MM.1S (cell line): ENCODE data around the gene MARK3.
A peak's percentile ranks its signal among the peaks of the same experiment; 100 is the strongest.
"Not testable (repeated sequence)": the region's sequence is repeated elsewhere in the genome, so short reads cannot be mapped to it uniquely, and the experiment has no call there.

Experiments
- DNase-seq: peaks from one replicate; pipeline ENCODE4 v3.0.0-alpha.2; 2015
- H2AFZ ChIP-seq: fragments of 300-600 bp; sonication (generic); 2 replicates; pipeline ENCODE4 v1.6.0; 2016; ENCODE audit warnings: antibody characterized with exemption, low read length
- H3F3A ChIP-seq: fragments of 300-600 bp; sonication (generic); 2 replicates; pipeline ENCODE4 v1.6.1; 2016; ENCODE audit warnings: mild to moderate bottlenecking, antibody characterized with exemption, low read length, moderate library complexity, mixed read lengths; ENCODE audit not compliant: insufficient read depth
- H3K27ac ChIP-seq: fragments of 300-600 bp; sonication (generic); 2 replicates; pipeline ENCODE4 v1.5.1; 2016; ENCODE audit warnings: mild to moderate bottlenecking, low read length
- H3K27me3 ChIP-seq: fragments of 300-600 bp; sonication (generic); replicated peaks from 2 replicates; pipeline ENCODE4 v1.6.0; 2016; ENCODE audit warnings: low read length; ENCODE audit not compliant: insufficient read depth
- H3K36me3 ChIP-seq: fragments of 300-600 bp; sonication (generic); replicated peaks from 2 replicates; pipeline ENCODE4 v1.6.1; 2016; ENCODE audit warnings: mild to moderate bottlenecking, low read length, mixed read lengths; ENCODE audit not compliant: insufficient read depth
- H3K4me1 ChIP-seq: fragments of 300-600 bp; sonication (generic); 2 replicates; pipeline ENCODE4 v1.6.1; 2016; ENCODE audit warnings: low read length, mixed read lengths
- H3K4me2 ChIP-seq: fragments of 300-600 bp; sonication (generic); 2 replicates; pipeline ENCODE4 v1.6.0; 2016; ENCODE audit warnings: low read depth, low read length
- H3K4me3 ChIP-seq: fragments of 300-600 bp; sonication (generic); 2 replicates; pipeline ENCODE4 v1.5.1; 2016; ENCODE audit warnings: low read length, mixed read lengths
- H3K79me2 ChIP-seq: fragments of 300-600 bp; sonication (generic); 2 replicates; pipeline ENCODE4 v1.6.1; 2016; ENCODE audit warnings: mixed run types, low read length, mixed read lengths
- H3K9ac ChIP-seq: fragments of 300-600 bp; sonication (generic); 2 replicates; pipeline ENCODE4 v1.6.1; 2016; ENCODE audit warnings: low read length, mixed read lengths
- H3K9me2 ChIP-seq: fragments of 300-600 bp; sonication (generic); replicated peaks from 2 replicates; pipeline ENCODE4 v1.6.1; 2016; ENCODE audit warnings: mild to moderate bottlenecking, low read length, mixed read lengths; ENCODE audit not compliant: insufficient read depth
- H3K9me3 ChIP-seq: fragments of 300-600 bp; sonication (generic); replicated peaks from 2 replicates; pipeline ENCODE4 v1.6.1; 2016; ENCODE audit warnings: mild to moderate bottlenecking, low read length, mixed read lengths; ENCODE audit not compliant: insufficient read depth
- H4K20me1 ChIP-seq: fragments of 300-600 bp; sonication (generic); 2 replicates; pipeline ENCODE4 v1.6.1; 2016; ENCODE audit warnings: mild to moderate bottlenecking, low read length, moderate library complexity, mixed read lengths; ENCODE audit not compliant: insufficient read depth
- EZH2 ChIP-seq: fragments of 300-600 bp; sonication (generic); optimal IDR thresholded peaks from 2 replicates; pipeline ENCODE3; 2017; ENCODE audit warnings: low read depth, mild to moderate bottlenecking, antibody characterized with exemption, low read length, mixed read lengths
- EZH2phosphoT487 ChIP-seq: fragments of 300-600 bp; sonication (generic); IDR thresholded peaks from 2 replicates; pipeline ENCODE4 v1.6.1; 2018; ENCODE audit warnings: antibody characterized with exemption, low read length
- TF ChIP-seq, protein P1 (sequence below): fragments of 300-600 bp; sonication (generic); IDR thresholded peaks from 2 replicates; pipeline ENCODE4 v1.5.1; 2016; ENCODE audit warnings: antibody characterized with exemption, low read length, mixed read lengths

MARK3 gene

DNA sequence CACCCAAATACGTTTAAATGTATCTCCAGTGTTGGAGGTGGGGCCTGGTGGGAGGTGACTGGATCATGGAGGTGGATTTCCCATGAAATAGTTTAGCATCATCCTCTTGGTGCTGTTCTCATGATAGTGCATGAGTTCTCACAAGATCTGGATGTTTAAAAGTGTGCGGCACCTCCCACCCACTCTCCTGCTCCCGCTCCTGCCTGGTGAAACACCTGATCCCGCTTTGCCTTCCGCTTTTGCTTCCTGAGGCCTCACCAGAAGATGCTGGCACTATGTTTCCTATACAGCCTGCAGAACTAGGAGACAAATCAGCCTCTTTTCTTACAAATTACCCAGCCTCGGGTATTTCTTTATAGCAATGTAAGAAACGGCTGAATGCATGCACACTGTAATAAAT is 31.1 kb upstream of the MARK3 start:
- no peaks in the 10 kb centered on the region for H3K79me2 ChIP-seq
- no peak overlapping the region for H3K27ac ChIP-seq
- H4K20me1 ChIP-seq, result no peaks in the 10 kb centered on the region
- H3K9ac ChIP-seq, result no peak overlapping the region
- no peak overlapping the region for H3K4me2 ChIP-seq
- H3K27me3 ChIP-seq, result no peaks in the 10 kb centered on the region
- no peaks in the 10 kb centered on the region for H3K9me2 ChIP-seq
- TF ChIP-seq EZH2phosphoT487 (no peak), EZH2 (no peak)
- TF ChIP-seq, protein P1, sequence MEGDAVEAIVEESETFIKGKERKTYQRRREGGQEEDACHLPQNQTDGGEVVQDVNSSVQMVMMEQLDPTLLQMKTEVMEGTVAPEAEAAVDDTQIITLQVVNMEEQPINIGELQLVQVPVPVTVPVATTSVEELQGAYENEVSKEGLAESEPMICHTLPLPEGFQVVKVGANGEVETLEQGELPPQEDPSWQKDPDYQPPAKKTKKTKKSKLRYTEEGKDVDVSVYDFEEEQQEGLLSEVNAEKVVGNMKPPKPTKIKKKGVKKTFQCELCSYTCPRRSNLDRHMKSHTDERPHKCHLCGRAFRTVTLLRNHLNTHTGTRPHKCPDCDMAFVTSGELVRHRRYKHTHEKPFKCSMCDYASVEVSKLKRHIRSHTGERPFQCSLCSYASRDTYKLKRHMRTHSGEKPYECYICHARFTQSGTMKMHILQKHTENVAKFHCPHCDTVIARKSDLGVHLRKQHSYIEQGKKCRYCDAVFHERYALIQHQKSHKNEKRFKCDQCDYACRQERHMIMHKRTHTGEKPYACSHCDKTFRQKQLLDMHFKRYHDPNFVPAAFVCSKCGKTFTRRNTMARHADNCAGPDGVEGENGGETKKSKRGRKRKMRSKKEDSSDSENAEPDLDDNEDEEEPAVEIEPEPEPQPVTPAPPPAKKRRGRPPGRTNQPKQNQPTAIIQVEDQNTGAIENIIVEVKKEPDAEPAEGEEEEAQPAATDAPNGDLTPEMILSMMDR, result no peak
- no peaks in the 10 kb centered on the region for H3K4me1 ChIP-seq
- no peak for DNase-seq
- H2AFZ ChIP-seq, result no peak overlapping the region
- no peaks in the 10 kb centered on the region for H3F3A ChIP-seq
- no peak overlapping the region for H3K4me3 ChIP-seq
- no peaks in the 10 kb centered on the region for H3K36me3 ChIP-seq
- H3K9me3 ChIP-seq, result no peaks in the 10 kb centered on the region

DNA sequence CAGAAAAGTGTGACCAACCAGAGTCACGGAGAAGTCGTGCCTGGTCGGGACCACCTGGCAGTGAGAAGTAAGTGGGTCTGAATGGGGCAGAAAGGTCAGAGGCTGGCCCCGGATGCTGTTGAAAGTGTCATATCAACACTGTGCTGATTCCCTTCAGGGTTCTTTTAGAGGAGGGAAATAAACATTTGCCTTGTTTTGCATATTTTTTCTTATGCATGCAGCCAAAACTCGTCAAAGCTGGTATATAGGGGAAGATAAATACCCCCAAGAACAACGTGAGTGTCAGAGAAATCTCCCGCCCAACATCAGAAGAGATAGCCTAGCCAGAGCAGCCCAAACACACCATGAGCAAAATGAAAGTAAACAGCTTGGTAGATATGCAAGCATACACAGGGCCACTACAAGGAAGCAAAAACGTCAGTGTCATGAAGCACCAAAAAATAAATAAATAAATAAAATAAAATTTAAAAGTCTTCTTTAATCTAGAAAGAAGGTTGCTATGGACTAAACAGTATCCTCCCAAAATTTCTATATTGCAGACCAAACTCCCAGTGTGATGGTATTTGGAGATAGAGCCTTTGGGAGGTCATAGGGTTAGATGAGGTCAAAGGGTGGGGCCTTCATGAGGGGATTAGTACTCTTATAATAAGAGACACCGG is 29.1 kb upstream of the MARK3 start:
- no peak overlapping the region for H3K4me3 ChIP-seq
- H3K79me2 ChIP-seq, result no peaks in the 10 kb centered on the region
- no peaks in the 10 kb centered on the region for H3F3A ChIP-seq
- DNase-seq, result no peak
- no peak overlapping the region for H3K9ac ChIP-seq
- H2AFZ ChIP-seq, result peak overlapping the region; percentile 36
- no peaks in the 10 kb centered on the region for H3K27me3 ChIP-seq
- H3K9me3 ChIP-seq, result no peaks in the 10 kb centered on the region
- H3K4me1 ChIP-seq, result no peaks in the 10 kb centered on the region
- H3K9me2 ChIP-seq, result no peaks in the 10 kb centered on the region
- TF ChIP-seq, protein P1, result no peak
- TF ChIP-seq EZH2 (no peak), EZH2phosphoT487 (no peak)
- no peak overlapping the region for H3K27ac ChIP-seq
- H4K20me1 ChIP-seq, result no peaks in the 10 kb centered on the region
- no peaks in the 10 kb centered on the region for H3K36me3 ChIP-seq
- peak overlapping the region; percentile 43; the same call in 1 of the 2 replicates for H3K4me2 ChIP-seq

DNA sequence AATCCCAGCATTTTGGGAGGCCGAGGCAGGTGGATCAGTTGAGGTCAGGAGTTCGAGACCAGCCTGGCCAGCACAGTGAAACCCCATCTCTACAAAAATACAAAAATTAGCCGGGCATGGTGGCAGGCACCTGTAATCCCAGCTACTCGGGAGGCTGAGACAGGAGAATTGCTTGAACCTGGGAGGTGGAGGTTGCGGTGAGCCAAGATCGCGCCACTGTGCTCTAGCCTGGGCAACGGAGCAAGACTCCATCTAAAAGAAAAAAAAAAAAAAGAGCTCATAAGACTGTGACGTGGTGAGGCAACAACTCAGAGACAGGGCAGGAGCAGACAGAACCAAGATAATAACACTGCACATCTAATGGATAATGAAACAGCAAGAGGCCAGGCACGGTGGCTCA is 27.7 kb upstream of the MARK3 start:
- DNase-seq, H3K27me3 ChIP-seq, H3K9me2 ChIP-seq, H3K79me2 ChIP-seq, H3K9ac ChIP-seq, H3K27ac ChIP-seq, H4K20me1 ChIP-seq, H3K4me3 ChIP-seq, H3K4me2 ChIP-seq, H3K36me3 ChIP-seq, H3F3A ChIP-seq, H3K9me3 ChIP-seq, H3K4me1 ChIP-seq, H2AFZ ChIP-seq: not testable (repeated sequence)

GRCh38 chr14:103360548-103360947 is 24.7 kb upstream of the MARK3 start:
- H3K9ac ChIP-seq, result no peak overlapping the region
- H3K9me2 ChIP-seq, result no peaks in the 10 kb centered on the region
- no peak overlapping the region for H3K4me2 ChIP-seq
- DNase-seq, result no peak
- H3K4me1 ChIP-seq, result no peaks in the 10 kb centered on the region
- no peak overlapping the region for H3K27ac ChIP-seq
- no peaks in the 10 kb centered on the region for H3K36me3 ChIP-seq
- H3K27me3 ChIP-seq, result no peaks in the 10 kb centered on the region
- no peaks in the 10 kb centered on the region for H3F3A ChIP-seq
- no peak overlapping the region for H2AFZ ChIP-seq
- H4K20me1 ChIP-seq, result no peaks in the 10 kb centered on the region
- H3K79me2 ChIP-seq, result no peaks in the 10 kb centered on the region
- no peaks in the 10 kb centered on the region for H3K9me3 ChIP-seq
- no peak overlapping the region for H3K4me3 ChIP-seq
- TF ChIP-seq, protein P1, result no peak
- no peak for TF ChIP-seq EZH2
- no peak for TF ChIP-seq EZH2phosphoT487
